Natural killer cell (primary cell): Measurements from ENCODE around the gene HDGFL2. TPM values are rescaled to one million over a fixed set of nuclear protein-coding genes. Genes with fewer than 3 reads are reported as not detected.
A peak's percentile ranks its signal among the peaks of the same experiment; 100 is the strongest.

Source experiments
- ATAC-seq, 3 donors: fragments of 150-1000 bp in 2 of 3; fragments of 200-7000 bp in 1 of 3; cut with Tn5 transposase; 1 replicate in 1 of 3; 2 replicates in 2 of 3; pipeline ENCODE4 v1.10.0; 2021; ENCODE audit warnings: mild to moderate bottlenecking in 2 of 3, moderate library complexity in 2 of 3
- DNase-seq, 2 donors: peaks; one replicate each; pipeline versions ENCODE4 v3.0.0 to v3.0.0-alpha.2; 2013 to 2021; ENCODE audit warnings: mixed read lengths in 1 of 2
- H3K27ac ChIP-seq: one replicate; pipeline ENCODE4 v1.5.1; 2013; ENCODE audit warnings: mild to moderate bottlenecking, low read length
- H3K27me3 ChIP-seq: one replicate; pipeline ENCODE4 v1.6.1; 2013; ENCODE audit warnings: low read length; ENCODE audit not compliant: control insufficient read depth, insufficient read depth
- H3K36me3 ChIP-seq: one replicate; pipeline ENCODE4 v1.6.1; 2013; ENCODE audit warnings: low read length; ENCODE audit not compliant: control insufficient read depth, insufficient read depth
- H3K4me1 ChIP-seq: one replicate; pipeline ENCODE4 v1.6.1; 2013; ENCODE audit warnings: low read length; ENCODE audit not compliant: control insufficient read depth, insufficient read depth
- H3K4me3 ChIP-seq: one replicate; pipeline ENCODE4 v1.5.1; 2013; ENCODE audit warnings: low read length
- H3K9me3 ChIP-seq: one replicate; pipeline ENCODE4 v1.6.1; 2013; ENCODE audit warnings: low read length; ENCODE audit not compliant: control insufficient read depth, insufficient read depth
- H3K27ac Mint-ChIP-seq, 2 donors: one replicate each; pipeline ENCODE4 v1.8.0; 2022; ENCODE audit warnings: mild to moderate bottlenecking in 2 of 2, mixed read lengths in 2 of 2, moderate library complexity in 1 of 2
- H3K27me3 Mint-ChIP-seq, 2 donors: one replicate each; pipeline ENCODE4 v1.8.0; 2022; ENCODE audit warnings: low read depth in 2 of 2, mixed read lengths in 2 of 2
- H3K36me3 Mint-ChIP-seq: one replicate; pipeline ENCODE4 v1.8.0; 2022; ENCODE audit warnings: mixed read lengths
- H3K4me1 Mint-ChIP-seq, 2 donors: one replicate each; pipeline ENCODE4 v1.8.0; 2022; ENCODE audit warnings: mixed read lengths in 2 of 2
- H3K4me3 Mint-ChIP-seq: one replicate; pipeline ENCODE4 v1.8.0; 2022; ENCODE audit warnings: mild to moderate bottlenecking, moderate library complexity, mixed read lengths
- H3K9me3 Mint-ChIP-seq, 2 donors: one replicate each; pipeline ENCODE4 v1.8.0; 2022; ENCODE audit warnings: mixed read lengths in 2 of 2
- WGBS: methylation state at CpG from one replicate; pipeline ENCODE4 v1.1.7; 2013; ENCODE audit warnings: missing lambda C conversion rate; ENCODE audit not compliant: insufficient coverage; 5-methylcytosine and 5-hydroxymethylcytosine counted together
- intact Hi-C: fragments of 100-400 bp; cut with micrococcal nuclease; formaldehyde crosslinking; loops from one replicate; pipeline ENCODE4 v1.14.2; 2022
- total RNA-seq, 4 donors: library from RNA; stranded (reverse); fragments of 120-200 nt in 1 of 4; gene quantifications; one replicate each; pipeline versions ENCODE4 v1.2.3 to v1.2.4, GENCODE V29; 2013 to 2022
- TF ChIP-seq, protein P1 (sequence below): fragments of 200-600 bp; IDR thresholded peaks from one replicate; pipeline ENCODE4 v1.8.0; 2022; ENCODE audit warnings: antibody characterized with exemption

Gene HDGFL2
- total RNA-seq, 3 donors from 2014 or later (not counting 1 experiment from before 2014, with no cell fraction given) = 28.7 to 43.6 (median 29.8) TPM

DNA sequence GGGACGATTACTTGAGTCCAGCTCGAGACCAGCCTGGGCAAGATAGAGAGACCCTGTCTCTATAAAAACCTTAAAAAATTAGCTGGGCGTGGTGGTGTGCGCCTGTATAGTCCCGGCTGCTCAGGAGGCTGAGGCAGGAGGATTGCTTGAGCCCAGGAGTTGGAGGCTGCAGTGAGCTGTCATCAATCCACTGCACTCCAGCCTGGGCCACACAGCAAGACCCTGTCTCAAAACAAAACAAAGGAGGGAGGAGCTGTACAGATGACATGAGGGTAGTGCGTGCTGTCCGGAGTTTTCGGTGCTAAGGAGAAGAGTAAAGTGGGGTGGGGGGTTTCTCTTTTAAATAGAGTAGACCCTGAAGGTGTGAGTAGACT is 22.6 kb downstream of the HDGFL2 start:
- Mint-ChIP-seq H3K4me3 (no peak overlapping the region), H3K4me1 (no peaks in the 10 kb centered on the region), H3K27me3 (no peaks in the 10 kb centered on the region), H3K27ac (no peak overlapping the region), H3K36me3 (no peaks in the 10 kb centered on the region), H3K9me3 (no peaks in the 10 kb centered on the region)
- Histone ChIP-seq H3K36me3 (peaks cover 50% of the 10 kb centered on the region), H3K27ac (no peak overlapping the region), H3K27me3 (no peaks in the 10 kb centered on the region), H3K4me3 (no peak overlapping the region), H3K9me3 (no peaks in the 10 kb centered on the region), H3K4me1 (no peaks in the 10 kb centered on the region)
- DNase-seq (no peak), ATAC-seq (no peak)
- intact Hi-C loops = no loop called here
- 99% methylated on average over 8 of the region's 8 CpGs for WGBS
- TF ChIP-seq, protein P1, sequence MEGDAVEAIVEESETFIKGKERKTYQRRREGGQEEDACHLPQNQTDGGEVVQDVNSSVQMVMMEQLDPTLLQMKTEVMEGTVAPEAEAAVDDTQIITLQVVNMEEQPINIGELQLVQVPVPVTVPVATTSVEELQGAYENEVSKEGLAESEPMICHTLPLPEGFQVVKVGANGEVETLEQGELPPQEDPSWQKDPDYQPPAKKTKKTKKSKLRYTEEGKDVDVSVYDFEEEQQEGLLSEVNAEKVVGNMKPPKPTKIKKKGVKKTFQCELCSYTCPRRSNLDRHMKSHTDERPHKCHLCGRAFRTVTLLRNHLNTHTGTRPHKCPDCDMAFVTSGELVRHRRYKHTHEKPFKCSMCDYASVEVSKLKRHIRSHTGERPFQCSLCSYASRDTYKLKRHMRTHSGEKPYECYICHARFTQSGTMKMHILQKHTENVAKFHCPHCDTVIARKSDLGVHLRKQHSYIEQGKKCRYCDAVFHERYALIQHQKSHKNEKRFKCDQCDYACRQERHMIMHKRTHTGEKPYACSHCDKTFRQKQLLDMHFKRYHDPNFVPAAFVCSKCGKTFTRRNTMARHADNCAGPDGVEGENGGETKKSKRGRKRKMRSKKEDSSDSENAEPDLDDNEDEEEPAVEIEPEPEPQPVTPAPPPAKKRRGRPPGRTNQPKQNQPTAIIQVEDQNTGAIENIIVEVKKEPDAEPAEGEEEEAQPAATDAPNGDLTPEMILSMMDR = no peak

DNA sequence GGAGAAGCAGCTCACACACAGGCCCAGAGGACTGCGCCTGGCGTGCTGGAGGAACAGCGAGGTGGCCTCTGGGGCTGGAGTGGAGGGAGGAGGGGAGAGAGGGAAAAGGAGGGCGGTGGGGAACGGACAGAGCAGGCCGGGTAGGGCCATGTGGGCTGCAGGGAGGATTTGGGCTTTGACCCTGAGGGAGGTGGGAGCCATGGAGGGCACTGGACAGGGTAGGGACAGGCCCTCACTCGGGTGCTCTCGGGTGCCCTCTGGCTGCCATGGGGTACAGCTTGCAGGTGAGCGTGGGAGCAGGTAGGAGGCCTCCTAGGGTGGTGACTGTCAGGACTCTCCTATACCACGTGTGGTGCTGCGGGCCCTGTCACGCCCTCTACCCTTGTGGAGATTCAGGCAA is 23.4 kb downstream of the HDGFL2 start:
- no peaks in the 10 kb centered on the region for H3K27me3 ChIP-seq
- ATAC-seq (peak in 1 of 3 donors; percentile 21), DNase-seq (no peak)
- Mint-ChIP-seq H3K4me1 (no peaks in the 10 kb centered on the region), H3K36me3 (no peaks in the 10 kb centered on the region), H3K27me3 (no peaks in the 10 kb centered on the region), H3K9me3 (no peaks in the 10 kb centered on the region), H3K27ac (no peak overlapping the region), H3K4me3 (no peak overlapping the region)
- H3K27ac ChIP-seq = no peak overlapping the region
- intact Hi-C loops = no loop called here
- H3K36me3 ChIP-seq = peaks cover 46% of the 10 kb centered on the region
- H3K9me3 ChIP-seq = no peaks in the 10 kb centered on the region
- TF ChIP-seq, protein P1 = no peak
- WGBS = 97% methylated on average over 12 of the region's 12 CpGs
- H3K4me1 ChIP-seq = no peaks in the 10 kb centered on the region
- no peak overlapping the region for H3K4me3 ChIP-seq

DNA sequence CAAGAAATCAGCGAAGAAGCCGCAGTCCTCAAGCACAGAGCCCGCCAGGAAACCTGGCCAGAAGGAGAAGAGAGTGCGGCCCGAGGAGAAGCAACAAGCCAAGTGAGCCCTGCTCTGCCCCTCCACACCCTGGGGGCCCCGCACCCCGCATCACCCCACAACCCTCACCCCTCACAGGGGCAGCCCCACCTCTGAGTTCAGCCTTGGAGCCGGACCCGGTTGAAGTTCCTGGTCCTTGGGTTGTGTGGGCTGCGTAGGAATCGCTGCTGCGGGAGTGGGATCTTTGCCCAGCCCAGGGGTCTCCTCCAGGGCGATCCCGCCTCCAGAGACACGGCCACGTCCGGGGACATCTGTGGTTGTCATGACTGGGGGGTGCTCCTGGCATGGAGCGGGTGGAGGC is 24.2 kb downstream of the HDGFL2 start:
- Histone ChIP-seq H3K27me3 (no peaks in the 10 kb centered on the region), H3K27ac (no peak overlapping the region), H3K36me3 (peaks cover 46% of the 10 kb centered on the region), H3K4me3 (no peak overlapping the region), H3K4me1 (no peaks in the 10 kb centered on the region), H3K9me3 (no peaks in the 10 kb centered on the region)
- DNase-seq (no peak), ATAC-seq (no peak)
- WGBS = 89% methylated on average over 16 of the region's 18 CpGs
- Mint-ChIP-seq H3K4me3 (no peak overlapping the region), H3K27me3 (no peaks in the 10 kb centered on the region), H3K4me1 (no peaks in the 10 kb centered on the region), H3K9me3 (no peaks in the 10 kb centered on the region), H3K36me3 (no peaks in the 10 kb centered on the region), H3K27ac (no peak overlapping the region)
- intact Hi-C loops = no loop called here
- TF ChIP-seq, protein P1 = no peak

DNA sequence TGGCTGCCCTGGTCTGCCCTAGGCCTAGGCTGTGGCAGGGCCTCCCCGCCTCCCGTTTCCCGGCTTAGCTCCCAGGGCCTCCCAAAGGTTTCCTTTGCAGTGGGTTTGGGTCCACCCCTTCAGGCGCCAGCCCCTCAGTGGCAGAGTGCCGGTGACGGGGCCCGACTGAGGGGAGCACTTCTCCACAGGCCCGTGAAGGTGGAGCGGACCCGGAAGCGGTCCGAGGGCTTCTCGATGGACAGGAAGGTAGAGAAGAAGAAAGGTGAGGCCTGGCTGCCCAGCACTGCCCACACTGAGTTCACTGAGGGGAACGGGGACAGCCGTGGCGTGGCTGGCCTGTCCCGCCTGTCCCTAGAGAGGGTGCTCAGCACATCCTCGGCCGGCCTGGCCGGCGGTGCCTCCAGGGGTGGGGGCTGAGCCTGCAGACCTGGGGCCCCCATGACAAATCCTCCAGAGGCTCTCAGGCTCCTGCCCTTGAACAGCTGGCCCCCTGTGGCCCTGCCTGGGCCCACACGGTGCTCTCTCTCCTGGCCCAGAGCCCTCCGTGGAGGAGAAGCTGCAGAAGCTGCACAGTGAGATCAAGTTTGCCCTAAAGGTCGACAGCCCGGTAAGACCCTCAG is 25.8 kb downstream of the HDGFL2 start:
- Mint-ChIP-seq H3K27ac (no peak overlapping the region), H3K4me1 (no peaks in the 10 kb centered on the region), H3K4me3 (no peak overlapping the region), H3K36me3 (no peaks in the 10 kb centered on the region), H3K9me3 (no peaks in the 10 kb centered on the region), H3K27me3 (no peaks in the 10 kb centered on the region)
- Histone ChIP-seq H3K4me1 (no peaks in the 10 kb centered on the region), H3K9me3 (no peaks in the 10 kb centered on the region), H3K36me3 (peaks cover 39% of the 10 kb centered on the region), H3K27me3 (no peaks in the 10 kb centered on the region), H3K4me3 (no peak overlapping the region), H3K27ac (no peak overlapping the region)
- TF ChIP-seq, protein P1 = no peak
- DNase-seq (no peak), ATAC-seq (no peak)
- 92% methylated on average over 25 of the region's 25 CpGs for WGBS
- intact Hi-C loops = no loop called here
